Left ventricle myocardium superior (tissue), 1 donor: Measurements from ENCODE around the gene RNF130. TPM values are rescaled to one million over a fixed set of nuclear protein-coding genes. Genes with fewer than 3 reads are reported as not detected.
"Not testable (repeated sequence)": the region's sequence is repeated elsewhere in the genome, so short reads cannot be mapped to it uniquely, and the experiment has no call there.

ENCODE experiments used
- ATAC-seq: fragments of 200-7000 bp; cut with Tn5 transposase; one replicate; pipeline ENCODE4 v1.9.1; 2020; ENCODE audit warnings: mild to moderate bottlenecking, moderate library complexity
- DNase-seq: peaks from one replicate; pipeline ENCODE4 v3.0.0-alpha.2; 2020
- intact Hi-C: fragments of 100-400 bp; cut with micrococcal nuclease; formaldehyde crosslinking; loops from one replicate; pipeline ENCODE4 v1.11.0; 2022
- total RNA-seq: library from RNA; stranded (reverse); fragmentation: NEBNext Ultra II Directional; extraction: Animal tissue kit (Norgen Biotek cat#: 25700); gene quantifications from one replicate; pipeline ENCODE4 v1.2.1, GENCODE V29; 2021
- donor health status: DM: no; HTN: yes; CAD: no; lungs with severe emphysema.

Gene RNF130
- total RNA-seq, 1 donor from 2014 or later: 46.8 TPM

DNA sequence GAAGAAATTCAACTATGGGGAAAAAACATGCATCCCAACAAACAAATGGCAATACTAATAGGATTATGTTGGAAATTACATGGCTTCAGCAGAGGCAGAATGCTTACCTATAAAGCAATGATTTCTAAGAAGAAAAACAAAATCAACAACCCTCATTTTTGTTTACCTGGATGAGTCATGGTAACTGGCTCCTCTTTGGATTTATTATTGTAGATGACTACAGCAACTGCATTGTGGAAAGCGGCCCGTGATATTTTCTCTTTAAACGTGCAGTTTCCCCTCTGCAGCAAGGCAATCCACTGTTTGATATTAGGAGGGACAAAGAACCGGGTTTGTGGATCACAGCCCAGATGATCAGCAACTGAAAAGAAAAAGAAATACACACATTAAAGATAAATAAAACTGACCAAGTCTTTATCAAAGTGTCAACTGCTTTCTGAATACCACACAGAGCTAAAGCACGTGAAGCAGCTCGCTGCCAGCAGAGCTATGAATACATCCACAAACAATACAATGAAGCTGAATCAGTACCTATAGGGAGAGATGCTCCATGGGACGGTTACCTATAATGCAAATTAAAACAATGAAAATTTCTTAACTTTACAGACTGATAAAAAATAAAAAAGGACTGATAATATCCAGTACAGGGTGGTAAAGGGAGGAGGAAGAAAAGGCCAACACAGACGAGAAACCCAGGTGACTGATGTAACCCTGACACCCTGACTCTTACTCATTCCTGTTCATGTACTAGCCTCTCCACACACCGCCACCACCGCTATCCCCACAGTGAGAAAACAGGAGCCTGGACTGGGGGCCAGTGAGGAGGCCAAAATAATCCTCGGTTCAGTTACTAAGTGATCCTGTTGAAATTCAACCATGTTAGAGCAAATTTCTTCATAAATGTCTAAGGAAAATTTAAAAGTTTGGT, 31.0 kb downstream of the RNF130 start:
- ATAC-seq (no peak), DNase-seq (no peak)
- intact Hi-C loops: no loop called here

DNA sequence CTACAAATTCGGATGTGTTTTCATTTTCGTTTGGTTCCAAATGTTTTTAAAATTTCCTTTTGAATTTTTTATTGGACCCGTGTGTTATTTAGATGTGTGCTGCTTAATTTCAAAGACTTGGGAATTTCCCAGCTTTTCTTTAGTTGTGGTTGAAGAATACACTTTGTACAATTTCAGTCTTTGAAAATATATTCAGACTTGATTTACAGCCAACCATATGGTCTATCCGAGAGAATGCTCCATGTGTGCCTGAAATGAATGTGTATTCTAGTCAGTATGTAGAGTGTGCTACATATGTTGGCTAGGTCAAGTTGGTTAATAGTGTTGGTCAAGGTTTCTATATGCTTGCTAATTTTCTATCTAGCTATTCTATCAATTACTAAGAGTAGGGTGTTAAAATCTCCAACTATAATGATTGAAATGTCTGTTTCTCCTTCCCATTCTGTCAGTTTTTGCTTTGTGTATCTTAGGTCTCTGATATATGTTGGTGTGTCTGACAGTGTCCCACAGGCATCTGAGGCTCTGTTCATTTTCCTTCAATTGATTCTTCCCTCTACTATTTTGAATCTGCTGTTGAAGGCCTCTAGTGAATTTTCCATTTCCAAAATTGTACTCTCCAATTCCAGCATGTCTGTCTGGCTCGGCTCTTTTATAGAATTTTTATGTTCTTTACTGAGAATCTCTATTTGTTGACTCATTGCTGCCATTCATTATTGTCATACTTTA, 36.2 kb downstream of the RNF130 start:
- DNase-seq: no peak
- intact Hi-C loops: no loop called here
- ATAC-seq: no peak

DNA sequence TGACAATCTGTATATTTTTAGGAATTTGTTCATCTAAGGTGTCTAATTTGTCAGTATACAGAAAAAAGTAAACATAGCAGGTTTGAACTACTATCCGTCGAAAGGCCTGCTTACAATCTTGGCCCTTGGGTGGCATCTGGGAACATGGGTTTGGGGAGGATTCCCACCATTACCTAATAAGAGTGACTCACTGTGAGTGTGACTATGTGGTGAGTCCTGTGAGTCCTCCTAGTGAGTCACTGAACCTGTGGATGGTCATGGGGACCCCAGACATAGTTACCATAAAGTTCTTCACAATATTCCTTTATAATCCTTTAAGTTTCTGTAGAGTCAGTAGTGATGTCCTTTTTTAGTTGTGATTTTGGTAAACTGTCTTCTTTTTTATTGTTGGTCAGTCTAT, 37.0 kb downstream of the RNF130 start:
- intact Hi-C loops: no loop called here
- DNase-seq (no peak), ATAC-seq (no peak)

DNA sequence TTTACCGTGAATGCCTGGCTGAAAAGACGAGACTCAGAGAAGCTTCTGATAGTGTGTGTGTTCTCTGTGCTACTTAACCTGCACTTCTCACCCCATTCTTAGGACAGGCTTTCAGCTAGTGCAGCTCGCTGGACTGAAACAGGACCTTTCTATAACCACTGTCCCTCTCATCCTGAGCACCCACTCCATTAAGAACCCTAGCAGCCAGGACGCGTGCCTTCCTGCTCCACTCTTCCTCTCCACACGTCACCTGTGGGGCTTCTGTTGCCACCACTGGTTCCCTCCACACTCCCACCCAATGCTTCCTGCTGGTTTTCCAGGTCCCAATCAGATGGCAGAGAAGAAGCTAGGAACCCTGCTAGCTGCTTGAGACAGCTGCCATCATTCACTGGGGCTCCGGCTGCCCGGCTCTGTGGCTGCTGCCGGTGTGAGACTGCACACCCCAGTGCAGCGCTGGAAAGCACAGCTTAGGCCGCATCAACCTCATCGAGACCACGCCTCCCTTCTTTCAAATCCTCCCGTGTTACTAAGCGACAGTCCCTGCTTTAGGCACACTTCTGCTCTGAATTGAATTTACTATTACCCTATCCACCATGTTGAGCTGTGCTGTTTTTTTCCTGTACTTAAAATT, 44.0 kb downstream of the RNF130 start:
- intact Hi-C loops: no loop called here
- ATAC-seq (peak; percentile 26), DNase-seq (no peak)

DNA sequence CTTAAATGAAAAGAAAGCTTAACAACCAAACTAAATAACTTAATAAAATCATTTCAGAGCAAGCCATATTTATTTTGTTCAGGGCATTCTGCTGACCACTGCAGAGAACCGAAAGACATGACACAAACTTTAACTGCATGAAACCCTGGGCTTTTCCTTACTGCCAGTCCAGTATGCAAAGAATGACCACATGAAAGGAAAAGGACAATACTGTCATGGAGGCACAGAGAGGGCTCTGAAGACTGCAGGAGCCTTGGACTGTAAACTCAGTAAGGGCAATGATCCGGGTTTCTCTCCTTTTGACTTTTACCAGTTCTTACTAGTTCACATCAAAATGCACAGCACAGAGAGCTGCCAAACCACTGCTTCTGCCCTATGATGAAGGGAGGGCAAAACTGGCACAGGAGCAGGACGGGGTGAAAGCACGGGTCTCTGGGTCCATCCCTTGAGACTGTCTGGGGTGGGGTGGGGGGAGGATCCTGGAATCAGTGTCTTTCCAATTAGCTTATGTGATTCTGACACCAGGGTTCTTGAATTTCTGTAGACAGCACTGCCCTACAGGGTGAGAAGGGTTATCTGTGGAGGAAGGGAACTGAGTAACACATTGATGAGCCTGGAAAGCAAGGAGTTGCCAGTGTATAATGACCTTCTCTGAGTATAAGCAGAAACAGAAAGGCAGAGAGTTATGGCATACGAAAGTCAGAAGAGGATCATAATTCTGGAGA, 44.7 kb downstream of the RNF130 start:
- DNase-seq (no peak), ATAC-seq (peak; percentile 48)
- intact Hi-C loops: no loop called here

DNA sequence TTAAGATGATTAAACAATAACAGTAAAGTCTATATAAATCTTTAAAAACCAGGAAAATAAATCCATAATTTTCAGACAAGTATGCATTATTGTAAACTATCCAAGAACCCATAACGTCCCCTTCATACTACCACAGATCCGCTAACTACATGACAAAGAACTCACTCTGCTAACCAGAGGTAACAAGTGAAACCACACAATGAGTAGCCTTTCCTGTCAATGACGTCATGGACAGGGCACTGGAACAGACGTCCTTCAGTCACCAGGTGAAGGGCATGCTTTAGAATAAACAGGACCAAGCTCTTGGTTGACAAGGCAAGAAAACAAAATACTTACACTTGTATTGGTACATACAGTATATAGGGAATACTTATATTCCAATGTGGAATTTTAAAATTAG, 45.2 kb downstream of the RNF130 start:
- ATAC-seq: peak; percentile 93
- intact Hi-C loops: no loop called here
- no peak for DNase-seq

DNA sequence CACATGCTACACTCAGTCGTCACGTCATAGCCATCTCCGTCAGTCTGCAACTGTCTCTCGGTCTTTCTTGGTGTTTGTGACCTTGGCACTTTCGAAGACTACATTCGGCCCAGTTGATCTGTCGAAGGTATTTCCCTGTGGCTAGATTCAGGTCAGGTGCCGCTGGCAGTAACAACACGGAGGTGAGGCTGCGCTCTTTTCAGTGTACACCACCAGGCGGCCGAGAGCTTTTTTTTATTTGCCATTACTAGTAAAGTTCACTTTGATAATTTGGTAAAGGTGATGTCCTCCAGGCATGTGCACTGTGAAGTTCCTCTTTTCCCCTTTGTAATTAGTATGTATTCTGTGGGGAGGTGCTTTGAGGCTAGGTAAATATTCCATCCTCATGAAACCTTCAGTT, 49.7 kb downstream of the RNF130 start:
- intact Hi-C loops: no loop called here
- DNase-seq (no peak), ATAC-seq (no peak)

DNA sequence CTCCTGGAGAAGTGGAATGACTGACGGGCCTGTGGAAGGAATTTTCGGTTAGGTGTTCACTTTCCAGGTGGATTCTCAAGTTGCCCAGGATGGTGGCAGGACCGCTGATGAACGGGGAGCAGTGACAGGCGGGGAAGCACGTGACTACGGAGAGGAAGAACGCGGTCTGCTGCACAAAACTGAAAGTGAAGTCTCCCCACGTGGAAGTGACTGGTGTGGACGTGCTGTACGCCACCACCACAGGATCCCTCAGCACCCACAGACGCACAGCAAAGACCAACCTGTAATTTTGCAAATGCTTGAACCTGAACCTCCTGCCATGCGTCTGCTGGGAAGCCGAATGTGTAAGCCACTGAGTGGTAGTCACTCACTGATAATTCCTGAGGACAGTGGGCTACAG, 51.4 kb downstream of the RNF130 start:
- ATAC-seq: no peak

DNA sequence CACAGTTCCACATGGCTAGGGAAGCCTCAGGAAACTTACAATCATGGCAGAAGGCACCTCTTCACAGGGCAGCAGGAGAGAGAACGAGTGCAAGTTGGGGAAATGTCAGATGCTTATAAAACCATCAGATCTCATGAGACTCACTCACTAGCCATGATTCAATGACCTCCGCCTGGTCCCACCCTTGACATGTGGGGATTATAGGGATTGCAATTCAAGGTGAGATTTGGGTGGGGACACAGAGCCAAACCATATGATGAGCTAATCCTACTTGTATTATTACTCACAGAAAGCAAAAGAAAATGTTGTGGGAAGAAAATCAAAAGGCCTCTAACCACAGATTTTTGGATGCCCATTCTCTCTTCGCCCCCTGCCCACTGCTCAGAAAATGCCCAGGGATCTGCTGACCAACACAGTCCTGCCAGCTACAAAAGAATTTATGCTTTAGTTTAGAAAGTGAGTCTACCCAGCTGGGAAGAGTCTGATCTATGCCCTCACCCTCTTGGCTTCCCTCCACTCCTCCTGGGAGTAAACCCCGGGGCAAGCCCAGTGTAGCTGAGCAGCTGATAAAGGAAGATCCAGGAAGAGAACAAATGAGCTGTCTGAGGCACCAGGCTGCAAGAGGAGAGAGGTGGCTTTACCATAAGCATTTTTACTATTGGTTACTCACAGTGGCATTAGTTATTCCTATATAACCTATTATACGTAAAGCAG, 53.1 kb downstream of the RNF130 start:
- intact Hi-C loops: no loop called here
- no peak for ATAC-seq
- no peak for DNase-seq

More for the DNA sequence above, 51.4 kb downstream of the RNF130 start:
- no peak for DNase-seq
- intact Hi-C loops: no loop called here

DNA sequence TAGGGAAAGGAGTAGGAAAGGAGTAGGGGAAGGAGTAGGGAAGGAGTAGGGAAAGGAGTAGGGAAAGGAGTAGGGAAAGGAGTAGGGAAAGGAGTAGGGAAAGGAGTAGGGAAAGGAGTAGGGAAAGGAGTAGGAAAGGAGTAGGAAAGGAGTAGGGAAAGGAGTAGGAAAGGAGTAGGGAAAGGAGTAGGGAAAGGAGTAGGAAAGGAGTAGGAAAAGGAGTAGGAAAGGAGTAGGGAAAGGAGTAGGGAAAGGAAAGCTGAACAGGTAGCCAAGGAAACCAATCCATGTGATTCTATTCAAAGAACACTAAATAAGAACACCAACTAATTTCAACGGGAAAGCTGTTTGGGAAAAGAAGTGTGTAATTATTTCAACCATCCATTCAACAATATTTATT, 56.0 kb downstream of the RNF130 start:
- ATAC-seq, intact Hi-C loops, DNase-seq: not testable (repeated sequence)

DNA sequence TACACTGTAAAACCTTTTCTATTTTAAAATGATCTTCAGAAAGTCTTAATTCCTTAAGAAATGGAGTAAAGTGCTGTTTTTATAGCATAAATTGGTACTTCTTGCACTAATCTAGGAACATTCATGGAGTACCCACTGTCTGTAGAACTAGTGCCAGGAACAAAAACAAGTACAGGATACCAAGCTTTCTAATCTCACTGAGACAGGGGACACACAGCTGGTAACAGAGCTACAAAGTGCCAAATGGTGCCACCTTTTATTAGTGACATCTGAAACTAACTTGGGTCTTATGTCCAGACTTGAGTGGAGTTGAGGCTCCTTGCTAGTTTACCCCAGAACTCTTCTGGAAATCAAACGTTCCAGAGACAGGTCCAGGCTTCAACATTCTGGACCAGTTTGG, 57.9 kb downstream of the RNF130 start:
- DNase-seq (no peak), ATAC-seq (peak; percentile 51)
- intact Hi-C loops: no loop called here

DNA sequence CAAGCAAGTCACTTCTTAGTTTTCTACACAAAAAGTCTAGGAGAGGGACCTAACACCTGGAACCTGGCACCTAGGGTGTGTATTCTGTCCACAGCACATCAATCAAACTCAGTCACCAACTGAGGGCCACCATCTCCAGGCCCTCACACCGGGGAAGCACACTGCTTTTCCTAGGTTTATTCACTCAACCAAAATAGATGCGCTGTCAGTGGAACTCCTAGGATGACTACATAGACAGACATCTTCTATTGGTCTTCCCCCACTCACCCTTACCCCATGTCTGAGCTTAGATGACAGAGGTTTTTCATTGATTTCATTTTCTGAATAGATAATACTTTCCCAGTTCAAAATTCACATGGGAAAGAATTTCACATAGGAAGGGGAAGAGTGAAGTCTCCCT, 59.2 kb downstream of the RNF130 start:
- ATAC-seq (no peak), DNase-seq (no peak)
- intact Hi-C loops: no loop called here

DNA sequence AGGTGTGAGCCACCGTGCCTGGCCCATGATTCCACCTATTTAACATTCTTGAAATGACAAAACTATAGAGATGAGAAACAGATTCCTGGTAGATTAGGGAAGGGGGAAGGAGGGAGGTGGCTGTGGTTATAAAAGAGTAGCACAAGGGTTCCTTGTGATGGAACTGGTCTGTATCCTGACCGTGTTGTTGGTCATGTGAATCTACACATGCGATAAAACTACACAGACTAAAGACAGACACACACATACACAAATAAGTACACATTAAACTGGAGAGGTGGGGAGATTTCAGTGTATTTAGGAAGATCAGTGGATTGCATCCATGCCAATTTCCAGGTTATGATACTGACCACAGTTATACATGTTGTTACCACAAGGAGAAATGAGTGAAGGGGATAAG, 60.9 kb downstream of the RNF130 start:
- ATAC-seq (no peak), DNase-seq (no peak)
- intact Hi-C loops: no loop called here

DNA sequence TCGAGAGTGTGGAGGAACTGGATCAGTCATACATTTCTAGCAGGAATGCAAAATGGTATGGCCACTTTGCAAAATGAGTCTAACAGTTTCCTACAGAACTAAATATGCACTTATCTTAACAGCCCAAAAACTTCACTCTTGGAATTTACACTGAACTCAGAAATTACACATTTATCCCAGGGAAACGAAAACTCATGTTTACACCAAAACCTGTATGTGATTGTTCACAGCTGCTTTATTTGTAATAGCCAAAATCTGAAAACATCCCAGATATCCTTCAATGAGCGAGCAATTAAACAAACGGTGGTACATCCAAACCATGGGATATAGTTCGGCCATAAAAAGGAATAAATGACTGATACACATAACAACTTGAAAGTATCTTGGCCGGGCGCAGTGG, 62.0 kb downstream of the RNF130 start:
- DNase-seq (no peak), ATAC-seq (no peak)
- intact Hi-C loops: no loop called here

DNA sequence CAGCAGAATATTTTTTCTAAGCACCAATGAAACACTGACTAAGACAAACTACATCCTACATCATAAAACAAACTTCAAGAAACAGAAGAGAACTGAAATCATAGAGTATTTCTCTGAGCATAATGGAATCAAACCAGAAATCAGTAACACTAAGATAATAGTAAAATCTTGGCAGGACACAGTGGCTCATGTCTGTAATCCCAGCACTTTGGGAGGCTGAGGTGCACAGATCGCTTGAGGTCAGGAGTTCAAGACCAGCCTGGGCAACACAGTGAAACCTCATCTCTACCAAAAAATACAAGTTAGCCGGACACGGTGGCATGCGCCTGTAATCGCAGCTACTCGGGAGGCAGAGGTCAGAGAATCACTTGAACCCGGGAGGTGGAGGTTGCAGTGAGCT, 63.1 kb downstream of the RNF130 start:
- no peak for ATAC-seq

DNA sequence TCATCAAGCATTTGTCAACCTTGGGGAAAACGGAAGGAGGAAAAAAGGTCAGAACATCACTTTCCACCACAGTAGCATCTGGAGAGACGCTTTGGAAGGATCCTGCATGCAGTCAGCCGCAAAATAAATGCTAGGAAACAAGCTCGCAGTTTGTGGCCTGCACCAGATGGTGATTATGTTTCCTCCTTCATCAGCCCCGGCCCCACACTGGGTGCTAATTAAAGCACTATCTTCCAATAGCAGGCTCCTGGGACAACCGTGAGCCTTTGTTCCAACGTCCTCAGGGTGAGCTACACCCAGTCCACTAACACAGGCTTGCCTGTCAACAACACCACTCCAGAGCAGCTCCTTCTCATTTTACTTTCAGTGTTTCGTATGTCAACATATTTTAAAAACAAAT, 64.0 kb downstream of the RNF130 start:
- intact Hi-C loops: no loop called here
- ATAC-seq (peak; percentile 89), DNase-seq (no peak)

More for the DNA sequence above, 63.1 kb downstream of the RNF130 start:
- intact Hi-C loops: no loop called here
- DNase-seq: no peak

DNA sequence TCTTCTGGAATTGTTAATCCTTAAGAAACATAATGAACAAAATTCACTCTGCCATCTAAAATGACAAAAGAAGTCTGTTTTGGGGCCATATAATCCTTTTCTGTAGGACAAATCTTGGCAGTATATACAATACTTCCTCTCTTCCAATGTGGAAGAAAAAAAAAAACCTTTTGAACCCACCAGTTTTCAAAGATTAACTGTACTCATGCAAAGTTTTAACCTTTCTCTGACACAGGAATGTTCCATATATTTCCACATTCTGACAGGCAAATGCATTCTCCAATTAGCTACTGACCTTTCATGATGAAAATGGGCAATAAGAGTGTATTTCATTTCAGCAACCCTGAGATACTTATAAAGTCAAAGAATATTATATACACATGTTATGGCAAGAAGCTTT, 65.4 kb downstream of the RNF130 start:
- ATAC-seq: no peak
- no peak for DNase-seq
- intact Hi-C loops: no loop called here

DNA sequence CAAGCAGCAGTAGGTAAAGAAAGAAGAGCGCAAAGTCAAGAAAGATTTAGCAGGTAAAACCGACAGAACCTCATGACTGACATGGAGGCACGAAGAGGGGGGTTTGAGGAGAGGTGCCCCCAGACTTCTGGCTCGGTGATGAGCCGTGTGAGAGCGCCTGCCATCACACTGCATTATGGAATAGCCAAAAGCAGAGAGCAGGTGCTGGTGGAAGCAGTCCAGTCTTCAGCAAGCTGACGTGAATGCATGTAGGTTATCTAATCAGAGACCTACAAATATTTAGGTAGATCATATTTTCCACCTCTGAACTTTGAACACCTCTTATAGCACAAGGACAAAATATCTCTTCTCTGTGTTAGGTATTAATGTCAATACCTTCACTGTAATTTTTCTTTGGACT, 68.4 kb downstream of the RNF130 start:
- intact Hi-C loops: no loop called here
- DNase-seq: no peak
- no peak for ATAC-seq

DNA sequence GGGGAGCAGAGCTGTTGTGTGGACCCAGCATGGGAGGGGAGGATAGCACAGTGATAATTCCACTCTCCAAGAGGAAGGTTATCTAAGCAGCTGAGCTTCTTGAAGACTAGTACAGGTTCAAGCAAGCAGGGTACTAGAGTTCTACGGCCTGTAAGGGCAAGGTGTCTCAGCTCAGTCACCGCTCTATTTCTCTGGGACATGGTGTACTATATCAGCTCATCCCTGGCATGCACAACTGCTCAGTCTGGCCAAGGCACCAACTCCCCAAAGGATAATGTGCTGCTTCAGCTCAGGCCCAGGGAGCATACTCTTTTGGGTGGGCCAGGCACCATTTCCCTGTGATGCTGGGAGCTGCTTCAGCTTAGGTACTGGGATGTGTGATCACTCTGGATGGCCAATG, 69.8 kb downstream of the RNF130 start:
- no peak for ATAC-seq
- no peak for DNase-seq
- intact Hi-C loops: no loop called here
